UCSD-AML1 (cell line): Measurements from ENCODE around the gene CBLC.

ENCODE experiments used
- DNase-seq: peaks from one replicate; lab custom pipeline; 2025; ENCODE audit not compliant: unreplicated experiment; lab: John Stamatoyannopoulos, UW

The CBLC gene

DNA sequence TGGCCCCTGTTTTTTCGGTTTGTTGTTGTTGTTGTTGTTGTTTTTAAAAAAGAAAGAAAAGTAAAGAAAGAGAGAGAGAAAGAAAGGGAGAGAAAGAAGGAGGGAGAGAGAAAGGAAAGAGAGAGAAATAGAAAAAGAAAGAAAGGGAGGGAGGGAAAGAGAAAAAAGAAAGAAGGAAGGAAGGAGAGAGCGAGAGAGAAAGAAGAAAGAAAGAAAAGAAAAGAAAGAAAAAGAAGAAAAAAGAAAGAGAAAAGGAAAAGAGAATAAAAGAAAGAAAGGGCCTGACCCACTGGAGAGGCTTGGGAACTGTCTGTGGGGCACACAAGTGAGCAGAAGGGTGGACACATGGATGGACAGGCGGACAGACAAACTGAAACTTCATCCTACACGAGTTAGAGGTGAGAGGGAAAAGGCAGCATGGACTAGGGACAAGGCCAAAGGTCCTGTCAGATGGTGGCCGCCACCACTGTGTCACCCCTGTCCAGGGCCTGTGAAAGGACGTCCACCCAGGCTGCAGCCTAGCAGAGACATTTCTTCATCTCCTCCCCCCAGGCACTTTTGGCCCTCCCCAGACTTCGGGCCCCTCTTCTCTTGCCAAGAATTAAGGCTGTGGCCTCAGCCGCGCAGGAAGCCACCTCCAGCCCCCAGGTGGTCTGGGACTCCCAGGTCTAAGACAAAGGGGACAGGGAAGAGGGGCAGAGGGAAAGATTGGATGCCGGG lies 22.1 kb downstream of the CBLC start:
- DNase-seq, result no peak

DNA sequence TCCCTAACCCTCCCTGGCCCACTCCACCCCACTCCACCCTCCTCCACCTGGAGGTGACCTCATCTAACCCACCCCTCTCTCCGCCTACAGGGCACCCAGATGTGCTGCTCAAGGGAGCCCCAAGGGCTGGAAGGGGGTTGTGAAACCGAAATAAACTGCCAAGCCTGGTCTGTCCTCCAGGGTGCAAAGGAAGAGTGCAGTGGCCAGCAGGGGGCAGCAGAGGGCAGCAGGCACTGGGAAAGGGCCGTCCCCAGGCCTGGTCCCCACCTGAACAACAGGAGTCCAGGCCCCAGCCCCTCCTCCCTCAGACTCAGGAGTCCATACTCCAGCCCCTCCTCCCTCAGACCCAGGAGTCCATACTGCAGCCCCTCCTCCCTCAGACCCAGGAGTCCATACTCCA lies 22.8 kb downstream of the CBLC start:
- peak; percentile 87 for DNase-seq

DNA sequence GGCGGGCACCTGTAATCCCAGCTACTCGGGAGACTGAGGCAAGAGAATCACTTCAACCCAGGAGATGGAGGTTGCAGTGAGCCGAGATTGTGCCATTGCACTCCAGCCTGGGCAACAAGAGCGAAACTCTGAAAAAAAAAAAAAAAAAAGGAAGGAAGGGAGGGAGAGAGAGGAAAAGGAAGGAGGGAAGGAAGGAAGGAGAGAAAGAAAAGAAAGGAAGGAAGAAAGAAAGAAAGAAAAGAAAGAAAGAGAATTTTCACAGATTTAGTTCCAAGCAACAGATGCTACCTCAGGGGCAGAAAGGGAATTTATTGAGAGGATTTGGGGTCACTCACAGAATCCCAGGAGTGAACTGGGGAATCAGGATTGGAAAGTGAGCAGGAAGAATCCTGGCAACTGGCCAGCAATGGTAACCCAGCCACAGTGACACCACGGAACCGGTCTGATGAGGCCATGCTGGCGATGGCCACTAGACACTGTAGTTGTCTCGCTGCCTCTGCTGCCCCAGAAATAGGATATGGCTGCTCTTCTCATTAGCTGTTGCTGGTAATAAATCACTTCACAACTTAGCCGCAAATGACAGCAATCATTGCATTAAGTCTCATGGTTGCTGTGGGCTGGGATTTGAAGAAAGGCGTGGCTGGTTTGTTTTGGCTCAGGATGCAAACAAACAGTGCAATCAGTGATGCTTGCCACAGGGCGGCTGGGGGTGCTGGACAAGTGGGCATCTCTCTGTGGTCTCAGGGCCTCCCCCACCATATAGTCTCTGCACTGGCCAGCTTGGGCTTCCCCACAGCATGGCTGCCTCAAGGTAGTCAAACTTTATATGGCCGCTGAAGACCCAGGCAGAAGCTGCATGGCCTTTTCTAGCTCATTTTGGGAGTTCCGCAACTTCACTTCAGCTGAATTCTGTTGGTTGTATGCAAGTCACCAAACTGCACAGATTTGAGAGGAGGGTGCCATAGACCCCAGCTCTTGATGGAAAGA lies 26.0 kb downstream of the CBLC start:
- DNase-seq, result no peak

DNA sequence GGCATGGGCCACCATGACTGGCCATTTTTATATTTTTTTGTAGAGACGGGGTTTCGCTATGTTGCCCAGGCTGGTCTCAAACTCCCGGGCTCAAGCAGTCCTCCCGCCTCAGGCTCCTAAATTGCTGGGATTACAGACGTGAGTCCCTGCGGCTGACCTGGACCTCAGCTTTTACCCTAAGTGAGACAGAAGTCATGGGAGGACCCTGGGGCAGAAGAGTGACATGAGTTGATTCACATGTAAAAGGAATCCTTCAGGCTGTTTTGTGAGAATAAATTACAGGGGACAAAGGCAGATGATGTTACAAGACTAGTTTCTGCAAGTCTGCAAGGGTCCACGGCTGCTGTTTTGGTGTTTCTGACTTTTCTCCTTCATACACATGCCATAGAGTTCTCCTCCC lies 28.6 kb downstream of the CBLC start:
- DNase-seq, result no peak

DNA sequence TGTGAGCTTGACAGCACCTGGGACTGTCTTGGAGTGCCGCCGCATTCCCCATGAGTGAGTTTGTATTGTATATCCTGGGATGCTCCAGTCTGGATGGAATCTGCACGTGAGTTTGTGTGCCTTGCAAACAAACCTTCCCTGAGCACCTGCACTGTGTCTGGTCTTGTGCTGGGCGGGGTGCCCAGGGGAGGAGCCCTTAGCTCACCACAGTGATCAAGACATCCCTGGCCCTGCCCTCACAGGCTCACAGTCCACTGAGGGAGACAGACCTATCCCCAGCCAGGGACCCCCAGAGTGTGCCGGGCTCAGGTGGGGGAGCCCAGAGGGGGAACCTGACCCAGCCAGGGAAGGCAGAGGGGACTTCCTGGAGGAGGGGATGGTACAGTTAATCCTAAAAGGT lies 29.5 kb downstream of the CBLC start:
- no peak for DNase-seq

DNA sequence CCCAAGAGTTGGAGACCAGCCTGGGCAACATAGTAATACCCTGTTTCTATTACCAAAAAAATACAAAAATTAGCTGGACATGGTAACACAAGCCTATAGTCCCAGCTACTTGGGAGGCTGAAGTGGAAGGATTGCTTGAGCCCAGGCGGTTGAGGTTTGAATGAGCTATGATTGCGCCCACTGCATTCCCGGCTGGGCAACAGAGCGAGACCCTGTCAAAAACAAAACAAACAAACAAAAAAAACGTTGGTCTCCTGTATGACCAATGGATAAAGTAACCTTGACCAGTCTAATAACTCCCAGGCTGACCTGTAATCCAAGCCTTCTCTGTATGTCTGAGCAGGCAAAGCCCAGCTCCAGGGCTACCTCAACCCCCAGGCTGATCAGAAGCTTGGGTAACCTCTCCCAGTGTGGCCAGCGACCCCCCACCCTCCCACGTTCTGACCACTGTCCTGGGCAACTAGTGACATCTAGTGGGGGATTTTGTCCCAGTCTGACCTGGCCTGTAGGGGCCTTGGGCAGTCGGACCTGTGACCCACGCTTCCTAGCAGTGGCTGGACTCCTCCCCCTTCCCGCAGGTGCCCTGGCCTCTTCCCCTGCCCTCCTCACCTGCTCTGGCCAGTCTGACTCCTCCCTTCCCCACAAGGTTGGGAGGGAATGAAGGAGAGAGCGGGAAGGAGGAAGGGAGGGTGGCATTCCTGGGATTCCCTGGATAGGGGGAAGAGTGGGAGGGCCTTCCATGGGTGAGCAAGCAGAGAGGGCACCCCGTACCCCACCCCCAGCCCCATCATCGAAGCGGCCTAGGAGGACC lies 30.2 kb downstream of the CBLC start:
- DNase-seq, result peak; percentile 45

DNA sequence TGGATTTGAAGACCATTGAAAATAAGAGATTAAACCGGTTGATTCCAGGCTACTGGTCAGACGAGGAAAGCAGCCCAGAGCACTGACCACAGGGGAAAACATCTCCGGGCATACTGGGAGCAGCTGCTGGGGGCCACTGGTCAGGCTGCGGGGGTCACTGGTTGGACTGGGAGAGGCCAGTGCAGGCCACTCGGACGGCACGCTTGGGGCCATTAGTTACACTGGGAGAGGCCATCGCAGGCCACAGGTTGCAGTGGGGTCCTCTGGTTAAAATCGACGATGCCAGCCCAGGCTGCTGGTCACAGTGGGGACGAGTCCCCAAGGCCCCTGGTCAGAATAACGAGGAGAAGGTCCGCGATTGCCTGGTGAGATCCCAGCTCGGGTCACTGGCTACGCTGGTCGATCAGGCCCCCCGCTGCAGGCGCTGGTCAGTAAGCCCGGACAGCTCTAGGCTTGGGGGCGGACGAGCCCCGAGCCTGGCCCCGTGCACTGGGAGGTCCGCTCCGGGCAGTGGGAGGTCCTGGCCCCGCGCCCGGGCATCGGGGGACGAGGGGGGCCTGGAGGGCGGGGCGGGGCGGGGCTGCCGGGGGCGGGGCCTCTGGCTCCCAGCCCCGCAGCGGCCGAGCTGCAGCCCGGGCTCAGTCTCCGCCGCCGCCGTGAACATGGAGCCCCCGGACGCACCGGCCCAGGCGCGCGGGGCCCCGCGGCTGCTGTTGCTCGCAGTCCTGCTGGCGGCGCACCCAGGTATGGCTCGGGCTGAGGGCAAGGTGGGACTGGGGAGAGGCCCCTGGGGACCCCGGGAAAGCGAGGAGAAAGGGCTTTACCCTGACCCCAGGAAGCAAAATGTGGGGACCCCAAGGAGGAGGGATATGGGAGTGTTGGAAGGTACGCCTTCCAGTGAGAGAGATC lies 31.0 kb downstream of the CBLC start, which contains the start of gene BCAM:
Gene BCAM, plus strand, starts transcription at position 641 of the 909 bp plus-strand sequence. Its CDS starts 22 bp downstream, at position 663.
- DNase-seq, result peak; percentile 46

DNA sequence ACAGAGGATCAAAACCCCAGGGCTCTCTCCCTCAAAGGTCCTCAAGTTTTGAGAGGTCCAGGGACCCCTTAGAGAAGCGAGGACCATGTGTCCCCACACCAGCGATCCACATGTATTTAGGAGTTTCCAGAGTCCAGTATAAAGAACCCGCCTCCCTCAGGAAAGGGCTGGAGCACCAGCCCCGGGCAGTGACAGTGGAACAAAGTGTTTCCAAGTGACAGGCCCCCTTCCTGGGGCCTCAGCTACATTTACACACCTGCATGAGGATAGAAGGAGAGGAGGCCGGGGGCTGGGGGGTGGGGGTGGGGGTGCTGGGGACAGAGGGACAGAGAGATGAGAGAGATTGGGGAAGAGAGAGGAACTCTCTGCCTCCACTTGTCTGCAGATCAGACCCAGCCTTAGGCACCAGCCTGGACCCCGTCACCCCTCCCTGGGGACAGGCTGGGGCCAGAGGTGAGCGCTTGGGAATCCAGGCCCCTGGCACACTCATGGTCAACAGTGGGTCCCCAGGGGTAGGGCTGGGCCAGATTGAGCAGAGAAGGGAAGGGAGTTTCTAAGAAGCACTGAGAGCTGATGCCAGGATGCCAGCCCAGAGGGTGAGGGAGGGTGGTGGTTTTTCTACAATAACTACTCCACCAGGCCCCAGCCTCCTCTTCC lies 32.0 kb downstream of the CBLC start:
- no peak for DNase-seq

DNA sequence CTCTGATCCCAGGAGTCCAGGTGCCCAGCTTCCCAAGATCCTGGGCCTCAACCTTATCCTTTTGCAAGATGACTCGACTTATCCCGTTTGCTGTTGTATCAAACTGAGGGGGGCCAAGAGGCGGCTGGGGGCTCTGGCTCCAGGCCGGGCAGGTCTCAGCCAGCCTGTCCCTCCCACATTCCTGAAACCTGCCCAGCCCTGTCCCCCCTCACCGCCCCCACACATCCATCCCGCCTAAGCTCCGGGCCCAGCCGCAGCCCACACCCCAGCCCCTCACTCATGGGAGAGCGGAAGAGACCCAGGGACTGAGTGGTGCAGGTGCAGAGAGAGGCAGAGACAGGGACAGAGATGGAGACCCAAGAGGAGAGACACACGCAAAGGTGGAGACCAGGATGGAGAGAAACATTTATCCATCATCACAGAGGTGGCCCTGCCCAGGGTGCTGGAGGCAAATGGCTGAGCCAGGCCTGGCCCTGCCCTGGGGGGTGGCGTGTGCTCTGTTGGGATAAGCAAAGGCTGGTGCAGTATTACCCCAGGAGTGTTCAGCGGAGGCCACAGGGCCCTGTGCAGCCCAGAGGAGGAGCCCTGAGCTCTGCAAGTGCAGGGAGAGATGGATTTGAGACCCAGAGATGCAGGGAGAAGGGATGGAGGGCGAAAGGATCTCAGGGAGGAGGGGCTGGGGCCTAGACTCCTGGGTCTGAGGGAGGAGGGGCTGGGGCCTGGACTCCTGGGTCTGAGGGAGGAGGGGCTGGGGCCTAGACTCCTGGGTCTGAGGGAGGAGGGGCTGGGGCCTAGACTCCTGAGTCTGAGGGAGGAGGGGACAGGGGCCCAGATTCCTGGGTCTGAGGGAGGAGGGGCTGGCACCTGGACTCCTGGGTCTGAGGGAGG lies 32.8 kb downstream of the CBLC start:
- no peak for DNase-seq

DNA sequence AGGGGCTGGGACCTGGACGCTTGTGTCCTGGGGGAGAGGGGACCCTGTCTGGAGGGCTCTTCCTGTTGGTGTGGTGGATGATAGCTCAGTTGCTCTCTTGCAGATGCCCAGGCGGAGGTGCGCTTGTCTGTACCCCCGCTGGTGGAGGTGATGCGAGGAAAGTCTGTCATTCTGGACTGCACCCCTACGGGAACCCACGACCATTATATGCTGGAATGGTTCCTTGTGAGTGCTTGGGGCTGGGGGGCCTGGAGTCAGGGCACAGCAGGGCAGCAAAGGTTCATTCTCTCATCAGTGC lies 33.4 kb downstream of the CBLC start:
- DNase-seq, result no peak

DNA sequence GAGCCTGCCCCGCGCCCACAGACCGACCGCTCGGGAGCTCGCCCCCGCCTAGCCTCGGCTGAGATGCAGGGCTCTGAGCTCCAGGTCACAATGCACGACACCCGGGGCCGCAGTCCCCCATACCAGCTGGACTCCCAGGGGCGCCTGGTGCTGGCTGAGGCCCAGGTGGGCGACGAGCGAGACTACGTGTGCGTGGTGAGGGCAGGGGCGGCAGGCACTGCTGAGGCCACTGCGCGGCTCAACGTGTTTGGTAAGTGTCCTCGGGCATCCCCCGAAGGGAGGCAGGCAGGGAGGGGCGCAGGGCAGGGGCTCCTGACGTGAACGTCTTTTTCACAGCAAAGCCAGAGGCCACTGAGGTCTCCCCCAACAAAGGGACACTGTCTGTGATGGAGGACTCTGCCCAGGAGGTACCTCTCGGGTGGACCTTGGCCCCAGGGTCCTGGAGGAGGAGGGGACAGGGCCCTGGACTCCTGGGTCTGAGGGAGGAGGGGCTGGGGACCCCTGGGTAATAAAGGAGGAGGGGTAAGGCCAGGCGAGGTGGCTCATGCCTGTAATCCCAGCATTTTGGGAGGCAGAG lies 34.5 kb downstream of the CBLC start:
- DNase-seq, result no peak

DNA sequence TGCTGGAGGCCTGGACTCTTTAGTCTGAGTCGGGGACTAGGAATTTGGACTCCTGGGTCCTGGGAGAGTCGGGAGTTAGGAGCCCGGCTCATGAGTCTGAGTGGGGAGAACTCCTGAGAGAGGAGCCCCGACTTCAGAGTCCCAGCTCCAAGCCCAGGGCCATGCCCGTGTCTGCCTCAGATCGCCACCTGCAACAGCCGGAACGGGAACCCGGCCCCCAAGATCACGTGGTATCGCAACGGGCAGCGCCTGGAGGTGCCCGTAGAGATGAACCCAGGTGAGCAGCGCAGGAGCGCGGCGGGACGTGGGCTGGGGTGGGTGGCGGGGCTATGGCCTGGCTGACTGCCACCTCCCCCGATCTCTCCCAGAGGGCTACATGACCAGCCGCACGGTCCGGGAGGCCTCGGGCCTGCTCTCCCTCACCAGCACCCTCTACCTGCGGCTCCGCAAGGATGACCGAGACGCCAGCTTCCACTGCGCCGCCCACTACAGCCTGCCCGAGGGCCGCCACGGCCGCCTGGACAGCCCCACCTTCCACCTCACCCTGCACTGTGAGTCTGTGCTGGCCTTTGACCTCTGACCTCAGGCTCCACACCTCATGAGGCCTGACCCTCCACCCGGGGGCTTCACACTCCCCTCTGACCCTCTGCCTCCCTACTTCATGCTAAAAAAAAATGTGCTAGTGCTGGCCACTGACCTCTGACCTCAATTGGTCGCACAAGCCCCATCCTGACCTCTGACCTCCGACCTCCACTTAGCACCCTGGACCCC lies 35.6 kb downstream of the CBLC start:
- no peak for DNase-seq

DNA sequence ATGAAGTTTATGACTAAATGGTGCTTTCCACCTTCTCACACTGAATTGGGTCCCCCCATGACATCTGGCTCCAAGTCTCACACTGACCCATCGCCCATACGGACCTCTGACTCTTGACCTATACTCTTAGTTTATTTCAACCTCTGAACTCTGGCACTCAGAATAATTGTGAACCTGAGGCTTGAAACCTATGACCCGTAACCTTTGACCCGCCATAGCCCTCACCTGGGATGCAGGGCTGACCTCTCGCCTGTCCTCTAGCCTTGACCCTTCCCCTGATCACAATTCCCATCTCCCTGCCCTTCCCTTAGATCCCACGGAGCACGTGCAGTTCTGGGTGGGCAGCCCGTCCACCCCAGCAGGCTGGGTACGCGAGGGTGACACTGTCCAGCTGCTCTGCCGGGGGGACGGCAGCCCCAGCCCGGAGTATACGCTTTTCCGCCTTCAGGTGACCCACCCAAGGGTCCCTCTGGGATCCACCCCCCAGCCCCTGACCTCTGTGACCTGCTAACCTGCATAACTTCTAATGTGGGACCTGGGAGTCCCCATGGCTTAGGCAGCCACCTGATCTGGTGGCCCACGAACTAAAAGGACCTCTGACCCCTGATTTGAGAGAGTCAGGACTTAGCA lies 36.3 kb downstream of the CBLC start:
- DNase-seq, result no peak

DNA sequence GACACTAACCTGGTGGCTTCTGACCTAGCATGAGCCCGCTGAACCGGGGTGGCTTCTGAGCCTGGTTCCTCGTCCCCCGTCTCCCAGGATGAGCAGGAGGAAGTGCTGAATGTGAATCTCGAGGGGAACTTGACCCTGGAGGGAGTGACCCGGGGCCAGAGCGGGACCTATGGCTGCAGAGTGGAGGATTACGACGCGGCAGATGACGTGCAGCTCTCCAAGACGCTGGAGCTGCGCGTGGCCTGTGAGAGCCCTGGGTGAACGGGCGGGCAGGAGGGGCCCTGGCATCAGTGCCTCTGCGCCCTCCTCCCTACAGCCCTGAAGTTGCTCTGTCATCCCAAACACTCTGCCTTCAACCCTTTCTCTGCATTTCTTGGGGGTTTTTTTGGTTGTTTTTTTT lies 36.8 kb downstream of the CBLC start:
- no peak for DNase-seq

DNA sequence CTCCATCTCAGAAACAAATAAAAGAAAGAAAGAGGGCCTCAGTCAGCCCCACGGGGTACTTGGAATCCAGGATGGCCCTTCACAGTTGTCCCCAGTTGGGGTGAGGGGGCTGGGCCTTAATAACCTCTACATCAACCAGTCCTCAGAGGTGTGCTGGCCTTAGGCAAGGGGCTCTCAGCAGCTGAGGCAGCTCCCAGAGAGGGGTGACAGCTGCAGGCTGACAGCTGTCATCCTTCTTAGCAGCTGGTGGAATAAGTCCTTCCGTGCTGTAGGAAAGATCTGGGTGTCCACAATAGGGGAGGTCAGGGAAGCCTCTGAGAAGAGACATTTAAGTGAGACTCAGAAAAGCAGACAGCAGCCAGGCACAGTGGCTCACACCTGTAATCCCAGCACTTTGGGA lies 38.6 kb downstream of the CBLC start:
- DNase-seq, result no peak

DNA sequence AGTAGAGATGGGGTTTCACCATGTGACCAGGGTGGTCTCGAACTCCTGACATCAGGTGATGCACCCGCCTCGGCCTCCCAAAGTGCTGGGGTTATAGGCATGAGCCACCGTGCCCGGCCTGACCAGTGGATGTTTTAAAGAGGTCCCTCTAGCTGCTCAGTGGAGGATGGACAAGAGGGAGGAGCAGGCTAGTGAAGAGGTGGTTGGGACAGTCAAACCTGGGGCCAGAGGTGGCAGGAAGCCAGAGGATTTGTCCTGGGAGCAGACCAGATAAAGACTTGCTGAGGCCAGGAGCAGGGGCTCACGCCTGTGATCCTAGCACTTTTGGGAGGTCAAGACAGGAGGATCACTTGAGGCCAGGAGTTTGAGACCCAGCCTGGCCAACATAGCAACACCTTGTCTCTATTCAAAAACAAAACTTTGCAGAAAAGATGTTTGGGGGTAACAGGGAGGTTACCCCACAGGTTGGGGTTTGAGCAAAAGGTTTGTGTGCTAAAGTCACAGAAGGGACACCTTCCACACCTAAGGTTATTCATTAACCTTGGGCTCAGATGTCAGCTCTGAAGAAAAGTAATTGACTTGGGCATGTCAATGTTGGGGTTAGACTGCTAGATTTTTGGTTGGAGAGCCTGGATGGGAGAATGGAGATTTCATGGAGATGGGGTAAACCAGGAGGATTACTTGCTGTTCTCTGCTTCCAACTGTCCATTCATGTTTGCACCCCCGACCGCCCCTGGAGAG lies 40.2 kb downstream of the CBLC start:
- DNase-seq, result no peak
